Large intestine (tissue), 3 donors: ENCODE results near the gene DAP. TPM values are rescaled to one million over a fixed set of nuclear protein-coding genes. Genes with fewer than 3 reads are reported as not detected.

Experiments used
- DNase-seq, 2 donors: peaks; one replicate each; pipeline versions ENCODE4 v3.0.0 to v3.0.0-alpha.2; 2013
- H3K27ac ChIP-seq: one replicate; pipeline ENCODE4 v1.5.1; 2013; ENCODE audit warnings: low read length
- H3K27me3 ChIP-seq: 2 replicates; pipeline ENCODE4 v1.6.1; 2013; ENCODE audit warnings: low read length; ENCODE audit not compliant: control insufficient read depth, insufficient read depth
- H3K36me3 ChIP-seq: 2 replicates; pipeline ENCODE4 v1.6.1; 2013; ENCODE audit warnings: low read length; ENCODE audit not compliant: control insufficient read depth, insufficient read depth
- H3K4me1 ChIP-seq: one replicate; pipeline ENCODE4 v1.6.1; 2013; ENCODE audit warnings: low read length; ENCODE audit not compliant: control insufficient read depth, insufficient read depth
- H3K4me3 ChIP-seq: one replicate; pipeline ENCODE4 v1.5.1; 2013; ENCODE audit warnings: low read length
- H3K9me3 ChIP-seq: one replicate; pipeline ENCODE4 v1.6.1; 2013; ENCODE audit warnings: mild to moderate bottlenecking, low read depth, low read length, moderate library complexity; ENCODE audit not compliant: control insufficient read depth
- WGBS: methylation state at CpG from one replicate; pipeline ENCODE4 v1.1.5; 2013; ENCODE audit warnings: low lambda C conversion rate; ENCODE audit not compliant: insufficient coverage; 5-methylcytosine and 5-hydroxymethylcytosine counted together
- polyA plus RNA-seq: library from polyadenylated mRNA; unstranded; fragments of 120-200 nt; gene quantifications from one replicate; pipeline ENCODE4 v1.2.1, GENCODE V29; 2013

The DAP gene
- polyA plus RNA-seq, 1 donor = 77.1 TPM

GRCh38 chr5:10711562-10711961, 49.5 kb downstream of the DAP start:
- Histone ChIP-seq H3K36me3 (peaks cover 50% of the 10 kb centered on the region), H3K4me1 (no peaks in the 10 kb centered on the region), H3K4me3 (no peak overlapping the region), H3K9me3 (no peaks in the 10 kb centered on the region), H3K27ac (no peak overlapping the region), H3K27me3 (no peaks in the 10 kb centered on the region)
- WGBS = 100% methylated on average over 2 of the region's 6 CpGs
- DNase-seq = no peak

GRCh38 chr5:10710513-10711128, 50.4 kb downstream of the DAP start:
- 100% methylated on average over 1 of the region's 10 CpGs for WGBS
- Histone ChIP-seq H3K27me3 (no peaks in the 10 kb centered on the region), H3K4me3 (no peak overlapping the region), H3K36me3 (peaks cover 43% of the 10 kb centered on the region), H3K9me3 (no peaks in the 10 kb centered on the region), H3K27ac (no peak overlapping the region), H3K4me1 (no peaks in the 10 kb centered on the region)
- DNase-seq = no peak

GRCh38 chr5:10709933-10710332, 51.1 kb downstream of the DAP start:
- H3K27ac ChIP-seq = no peak overlapping the region
- H3K4me1 ChIP-seq = no peaks in the 10 kb centered on the region
- H3K36me3 ChIP-seq = peaks cover 39% of the 10 kb centered on the region
- no peak for DNase-seq
- WGBS = no CpG with 5 or more reads among the region's 8 CpGs
- no peaks in the 10 kb centered on the region for H3K9me3 ChIP-seq
- no peak overlapping the region for H3K4me3 ChIP-seq
- no peaks in the 10 kb centered on the region for H3K27me3 ChIP-seq

- Histone ChIP-seq H3K4me3 (no peak overlapping the region), H3K9me3 (no peaks in the 10 kb centered on the region), H3K36me3 (peaks cover 36% of the 10 kb centered on the region), H3K27ac (no peak overlapping the region), H3K4me1 (no peaks in the 10 kb centered on the region), H3K27me3 (no peaks in the 10 kb centered on the region)
- WGBS = no CpG with 5 or more reads among the region's 4 CpGs
- no peak for DNase-seq
Measured at GRCh38 chr5:10709409-10709808, 51.6 kb downstream of the DAP start.

- WGBS = 100% methylated on average over 1 of the region's 10 CpGs
- no peaks in the 10 kb centered on the region for H3K4me1 ChIP-seq
- H3K27me3 ChIP-seq = no peaks in the 10 kb centered on the region
- H3K9me3 ChIP-seq = no peaks in the 10 kb centered on the region
- no peak overlapping the region for H3K27ac ChIP-seq
- no peak for DNase-seq
- H3K4me3 ChIP-seq = no peak overlapping the region
- H3K36me3 ChIP-seq = peaks cover 32% of the 10 kb centered on the region
Measured at GRCh38 chr5:10708189-10708944, 52.7 kb downstream of the DAP start.

GRCh38 chr5:10707198-10708142, 53.6 kb downstream of the DAP start:
- Histone ChIP-seq H3K4me1 (no peaks in the 10 kb centered on the region), H3K4me3 (no peak overlapping the region), H3K27ac (no peak overlapping the region), H3K36me3 (peaks cover 32% of the 10 kb centered on the region), H3K9me3 (no peaks in the 10 kb centered on the region), H3K27me3 (no peaks in the 10 kb centered on the region)
- DNase-seq = no peak
- WGBS = no CpG with 5 or more reads among the region's 13 CpGs

GRCh38 chr5:10706326-10706725, 54.7 kb downstream of the DAP start:
- H3K4me1 ChIP-seq = no peaks in the 10 kb centered on the region
- WGBS = 100% methylated on average over 2 of the region's 4 CpGs
- no peak overlapping the region for H3K27ac ChIP-seq

GRCh38 chr5:10705747-10706146, 55.3 kb downstream of the DAP start:
- no peak overlapping the region for H3K27ac ChIP-seq
- H3K36me3 ChIP-seq = peaks cover 29% of the 10 kb centered on the region
- no CpG with 5 or more reads among the region's 2 CpGs for WGBS
- no peak for DNase-seq
- no peak overlapping the region for H3K4me3 ChIP-seq
- H3K9me3 ChIP-seq = no peaks in the 10 kb centered on the region
- no peaks in the 10 kb centered on the region for H3K27me3 ChIP-seq
- H3K4me1 ChIP-seq = no peaks in the 10 kb centered on the region

More at GRCh38 chr5:10706326-10706725, 54.7 kb downstream of the DAP start:
- H3K4me3 ChIP-seq = no peak overlapping the region
- no peak for DNase-seq
- peaks cover 34% of the 10 kb centered on the region for H3K36me3 ChIP-seq
- no peaks in the 10 kb centered on the region for H3K9me3 ChIP-seq
- no peaks in the 10 kb centered on the region for H3K27me3 ChIP-seq

- no CpG with 5 or more reads among the region's 10 CpGs for WGBS
- Histone ChIP-seq H3K27ac (no peak overlapping the region), H3K4me1 (no peaks in the 10 kb centered on the region), H3K36me3 (peaks cover 24% of the 10 kb centered on the region), H3K27me3 (no peaks in the 10 kb centered on the region), H3K9me3 (no peaks in the 10 kb centered on the region), H3K4me3 (no peak overlapping the region)
- no peak for DNase-seq
Measured at GRCh38 chr5:10704949-10705621, 55.9 kb downstream of the DAP start.

- Histone ChIP-seq H3K27ac (no peak overlapping the region), H3K4me1 (no peaks in the 10 kb centered on the region), H3K9me3 (no peaks in the 10 kb centered on the region), H3K4me3 (no peak overlapping the region), H3K36me3 (peaks cover 16% of the 10 kb centered on the region), H3K27me3 (no peaks in the 10 kb centered on the region)
- no CpG with 5 or more reads among the region's 5 CpGs for WGBS
- DNase-seq = no peak
Measured at GRCh38 chr5:10703676-10704075, 57.4 kb downstream of the DAP start.
